Neural progenitor cell (in vitro differentiated cells): ENCODE measurements around the gene OR51B2. TPM values are rescaled to one million over a fixed set of nuclear protein-coding genes. Genes with fewer than 3 reads are reported as not detected.

Source experiments
- DNase-seq: peaks from one replicate; pipeline ENCODE4 v3.0.0-alpha.2; 2016; ENCODE audit warnings: low spot score
- H2AFZ ChIP-seq: fragments of 200-600 bp; sonication (generic); replicated peaks from 2 replicates; pipeline ENCODE4 v1.6.1; 2016; ENCODE audit warnings: antibody characterized with exemption
- H3F3A ChIP-seq: fragments of 200-600 bp; sonication (generic); 2 replicates; pipeline ENCODE4 v1.6.1; 2016; ENCODE audit warnings: antibody characterized with exemption, low read depth
- H3K27ac ChIP-seq: fragments of 200-600 bp; sonication (generic); 2 replicates; pipeline ENCODE4 v1.5.1; 2016; ENCODE audit warnings: mild to moderate bottlenecking
- H3K27me3 ChIP-seq: fragments of 200-600 bp; sonication (generic); 2 replicates; pipeline ENCODE4 v1.6.1; 2016; ENCODE audit warnings: mild to moderate bottlenecking, moderate library complexity
- H3K36me3 ChIP-seq: fragments of 200-600 bp; sonication (generic); 2 replicates; pipeline ENCODE4 v1.5.1; 2016
- H3K4me1 ChIP-seq: fragments of 200-600 bp; sonication (generic); 2 replicates; pipeline ENCODE4 v1.6.1; 2016; ENCODE audit warnings: mixed run types
- H3K4me2 ChIP-seq: fragments of 200-600 bp; sonication (generic); 2 replicates; pipeline ENCODE4 v1.6.1; 2016
- H3K4me3 ChIP-seq: fragments of 200-600 bp; sonication (generic); 2 replicates; pipeline ENCODE4 v1.5.1; 2016
- H3K79me2 ChIP-seq: fragments of 200-600 bp; sonication (generic); 2 replicates; pipeline ENCODE4 v1.6.1; 2016; ENCODE audit warnings: low read depth
- H3K9ac ChIP-seq: fragments of 200-600 bp; sonication (generic); 2 replicates; pipeline ENCODE4 v1.6.1; 2016
- H3K9me3 ChIP-seq: fragments of 200-600 bp; sonication (generic); 2 replicates; pipeline ENCODE4 v1.5.1; 2016; ENCODE audit warnings: low read depth
- H4K20me1 ChIP-seq: fragments of 200-600 bp; sonication (generic); 2 replicates; pipeline ENCODE4 v1.6.1; 2016; ENCODE audit warnings: low read depth
- H3K27ac Mint-ChIP-seq: 3 replicates; pipeline ENCODE4 v1.8.0; 2021; ENCODE audit warnings: mixed read lengths
- H3K27me3 Mint-ChIP-seq: 2 replicates; pipeline ENCODE4 v1.8.0; 2022; ENCODE audit warnings: low read depth, mild to moderate bottlenecking, inconsistent platforms, moderate library complexity, mixed read lengths; ENCODE audit not compliant: insufficient read depth
- H3K36me3 Mint-ChIP-seq: 3 replicates; pipeline ENCODE4 v1.8.0; 2021; ENCODE audit warnings: mixed read lengths
- H3K4me1 Mint-ChIP-seq: 3 replicates; pipeline ENCODE4 v1.8.0; 2021; ENCODE audit warnings: mixed read lengths
- H3K4me3 Mint-ChIP-seq: 3 replicates; pipeline ENCODE4 v1.8.0; 2021; ENCODE audit warnings: mild to moderate bottlenecking, moderate library complexity, mixed read lengths
- H3K9me3 Mint-ChIP-seq: 3 replicates; pipeline ENCODE4 v1.8.0; 2020; ENCODE audit warnings: mixed read lengths
- EZH2 ChIP-seq: fragments of 200-600 bp; sonication (generic); IDR thresholded peaks from 2 replicates; pipeline ENCODE4 v1.6.1; 2017; ENCODE audit warnings: antibody characterized with exemption, mild to moderate bottlenecking, moderate library complexity
- EZH2phosphoT487 ChIP-seq: fragments of 200-600 bp; sonication (generic); IDR thresholded peaks from 2 replicates; pipeline ENCODE4 v1.6.1; 2017; ENCODE audit warnings: antibody characterized with exemption
- total RNA-seq: library from RNA; depleted of rRNA; stranded (reverse); fragments of >200 nt; gene quantifications from 2 replicates; pipeline ENCODE4 v1.2.3, GENCODE V29; 2015; ENCODE audit warnings: low replicate concordance
- TF ChIP-seq, protein P1 (sequence below): fragments of 200-600 bp; sonication (generic); IDR thresholded peaks from 2 replicates; pipeline ENCODE4 v1.5.1; 2017; ENCODE audit warnings: antibody characterized with exemption, mild to moderate bottlenecking

Gene OR51B2
- total RNA-seq, 1 donor from 2014 or later: not detected

DNA sequence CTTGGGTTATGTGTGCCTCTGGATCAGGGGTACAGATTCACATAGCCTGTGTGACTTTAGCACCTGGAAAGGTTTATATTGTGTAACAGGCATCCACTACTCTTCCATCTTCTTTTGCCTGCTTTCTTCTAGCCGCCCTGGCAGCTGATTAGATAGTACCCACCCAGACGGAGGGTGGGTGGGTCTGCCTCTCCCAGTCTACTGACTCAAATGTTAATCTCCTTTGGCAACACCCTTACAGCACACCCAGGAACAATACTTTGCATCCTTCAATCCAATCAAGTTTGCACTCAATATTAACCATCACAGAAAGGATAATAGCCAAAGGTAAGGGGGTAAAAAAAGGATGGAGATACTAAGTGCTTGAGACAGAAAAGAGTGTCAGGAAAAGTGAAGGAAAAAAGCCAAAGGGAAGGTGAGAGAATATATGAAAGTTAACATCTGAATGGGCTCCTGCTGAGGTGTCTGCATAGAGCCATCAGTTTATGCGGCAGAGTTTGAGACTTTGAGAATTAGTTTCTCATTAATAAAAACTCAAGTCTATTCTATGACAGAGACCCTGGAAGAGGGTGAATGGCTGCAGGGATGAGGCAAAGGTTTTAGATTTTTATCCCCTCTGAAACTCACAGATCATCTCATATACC lies 24.6 kb upstream of the OR51B2 start:
- Histone ChIP-seq H3K27ac (no peak overlapping the region), H3K79me2 (no peaks in the 10 kb centered on the region), H2AFZ (no peak overlapping the region), H3K4me3 (no peak overlapping the region), H3K4me1 (no peaks in the 10 kb centered on the region), H3K9ac (no peak overlapping the region), H4K20me1 (no peaks in the 10 kb centered on the region), H3F3A (no peaks in the 10 kb centered on the region), H3K36me3 (no peaks in the 10 kb centered on the region), H3K4me2 (no peak overlapping the region), H3K27me3 (no peaks in the 10 kb centered on the region), H3K9me3 (no peaks in the 10 kb centered on the region)
- no peaks in the 10 kb centered on the region for H3K36me3 Mint-ChIP-seq
- DNase-seq: no peak
- H3K9me3 Mint-ChIP-seq: no peaks in the 10 kb centered on the region
- H3K27ac Mint-ChIP-seq: no peak overlapping the region
- H3K27me3 Mint-ChIP-seq: no peaks in the 10 kb centered on the region
- peaks cover 3% of the 10 kb centered on the region for H3K4me1 Mint-ChIP-seq
- TF ChIP-seq EZH2phosphoT487 (no peak), EZH2 (no peak)
- TF ChIP-seq, protein P1, sequence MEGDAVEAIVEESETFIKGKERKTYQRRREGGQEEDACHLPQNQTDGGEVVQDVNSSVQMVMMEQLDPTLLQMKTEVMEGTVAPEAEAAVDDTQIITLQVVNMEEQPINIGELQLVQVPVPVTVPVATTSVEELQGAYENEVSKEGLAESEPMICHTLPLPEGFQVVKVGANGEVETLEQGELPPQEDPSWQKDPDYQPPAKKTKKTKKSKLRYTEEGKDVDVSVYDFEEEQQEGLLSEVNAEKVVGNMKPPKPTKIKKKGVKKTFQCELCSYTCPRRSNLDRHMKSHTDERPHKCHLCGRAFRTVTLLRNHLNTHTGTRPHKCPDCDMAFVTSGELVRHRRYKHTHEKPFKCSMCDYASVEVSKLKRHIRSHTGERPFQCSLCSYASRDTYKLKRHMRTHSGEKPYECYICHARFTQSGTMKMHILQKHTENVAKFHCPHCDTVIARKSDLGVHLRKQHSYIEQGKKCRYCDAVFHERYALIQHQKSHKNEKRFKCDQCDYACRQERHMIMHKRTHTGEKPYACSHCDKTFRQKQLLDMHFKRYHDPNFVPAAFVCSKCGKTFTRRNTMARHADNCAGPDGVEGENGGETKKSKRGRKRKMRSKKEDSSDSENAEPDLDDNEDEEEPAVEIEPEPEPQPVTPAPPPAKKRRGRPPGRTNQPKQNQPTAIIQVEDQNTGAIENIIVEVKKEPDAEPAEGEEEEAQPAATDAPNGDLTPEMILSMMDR: no peak
- H3K4me3 Mint-ChIP-seq: no peak overlapping the region

DNA sequence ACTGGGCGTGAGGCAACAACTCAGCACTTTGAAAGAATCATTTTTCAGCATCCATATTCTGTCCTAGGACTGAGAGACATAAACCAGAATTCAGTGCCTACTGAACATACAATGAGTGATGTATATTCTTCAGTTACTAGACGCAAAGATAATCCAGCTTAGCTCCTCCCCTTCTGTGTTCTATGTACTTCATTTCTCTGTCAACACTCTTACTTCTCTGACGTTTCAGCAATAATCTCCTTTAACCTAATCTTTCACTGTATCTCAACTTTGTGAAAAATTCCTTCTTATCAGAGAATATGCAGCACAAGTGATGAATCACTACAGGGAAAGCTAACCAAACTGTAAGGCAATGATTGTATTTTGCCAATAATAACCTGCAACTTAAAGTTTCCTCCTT lies 21.7 kb upstream of the OR51B2 start:
- Mint-ChIP-seq H3K9me3 (no peaks in the 10 kb centered on the region), H3K27ac (no peak overlapping the region), H3K27me3 (no peaks in the 10 kb centered on the region), H3K36me3 (no peaks in the 10 kb centered on the region), H3K4me1 (peaks cover 3% of the 10 kb centered on the region), H3K4me3 (no peak overlapping the region)
- Histone ChIP-seq H3K9me3 (no peaks in the 10 kb centered on the region), H3K9ac (no peak overlapping the region), H3K27me3 (no peaks in the 10 kb centered on the region), H3F3A (no peaks in the 10 kb centered on the region), H2AFZ (no peak overlapping the region), H3K27ac (no peak overlapping the region), H3K4me3 (no peak overlapping the region), H3K36me3 (no peaks in the 10 kb centered on the region), H4K20me1 (no peaks in the 10 kb centered on the region), H3K79me2 (no peaks in the 10 kb centered on the region), H3K4me1 (no peaks in the 10 kb centered on the region), H3K4me2 (no peak overlapping the region)
- TF ChIP-seq, protein P1: no peak
- TF ChIP-seq EZH2 (no peak), EZH2phosphoT487 (no peak)
- DNase-seq: no peak

DNA sequence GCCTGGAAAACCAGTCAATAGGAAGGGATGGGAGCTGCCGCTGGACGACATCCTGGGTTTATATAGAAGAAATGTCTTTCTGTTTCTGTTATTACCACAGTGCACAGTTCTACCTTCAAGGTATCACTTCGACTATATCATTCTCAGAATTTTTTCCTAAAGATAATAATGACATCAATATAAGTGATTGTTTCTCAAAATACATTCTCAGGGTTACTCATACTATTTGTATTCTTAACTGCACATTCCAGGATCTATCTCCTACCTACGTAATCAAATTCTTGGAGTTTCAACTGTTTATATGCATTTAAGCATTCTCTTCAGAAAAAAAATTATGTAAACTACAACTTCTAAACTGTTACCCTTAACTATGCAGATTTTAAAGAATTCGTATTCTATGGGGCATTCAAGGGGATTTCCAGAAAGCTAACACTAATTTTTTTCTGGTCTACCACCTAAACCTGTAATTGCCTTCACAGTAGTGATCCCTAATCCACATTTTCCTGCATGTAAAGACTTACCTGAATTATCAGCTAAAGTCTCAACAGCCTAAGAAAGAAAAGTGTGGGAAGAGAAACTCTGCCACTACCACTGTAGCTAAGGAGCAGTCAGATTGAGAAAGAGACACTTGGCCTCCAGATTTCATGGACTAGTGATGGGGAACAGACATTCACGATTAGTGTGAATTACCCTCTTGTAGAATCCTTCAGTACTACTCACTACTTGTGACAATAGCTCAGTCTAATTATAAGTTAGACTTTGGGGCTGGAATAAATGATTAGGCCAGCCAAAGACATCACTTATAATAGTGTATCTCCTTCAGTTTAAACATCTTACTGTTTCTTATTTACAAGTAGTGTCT lies 19.6 kb upstream of the OR51B2 start, which contains the start of gene OR51B5:
OR51B5 (minus strand) TSS at position 51 of the 862 bp plus-strand sequence; CDS start at position 51, 0 bp downstream.
- Histone ChIP-seq H2AFZ (no peak within 1 kb of the TSS), H3K36me3 (no peaks in the 10 kb centered on the region), H3K4me3 (no peak within 1 kb of the TSS), H3K27ac (no peak within 1 kb of the TSS), H3K27me3 (no peaks in the 10 kb centered on the region), H3K9me3 (no peaks in the 10 kb centered on the region), H3K4me1 (no peaks in the 10 kb centered on the region), H3K4me2 (no peak within 1 kb of the TSS), H3K79me2 (no peaks in the 10 kb centered on the region), H3K9ac (no peak within 1 kb of the TSS), H3F3A (no peaks in the 10 kb centered on the region), H4K20me1 (no peaks in the 10 kb centered on the region)
- H3K4me3 Mint-ChIP-seq: no peak within 1 kb of the TSS
- no peaks in the 10 kb centered on the region for H3K9me3 Mint-ChIP-seq
- no peaks in the 10 kb centered on the region for H3K27me3 Mint-ChIP-seq
- no peaks in the 10 kb centered on the region for H3K36me3 Mint-ChIP-seq
- TF ChIP-seq EZH2phosphoT487 (no peak), EZH2 (no peak)
- TF ChIP-seq, protein P1: no peak
- no peak for DNase-seq
- H3K27ac Mint-ChIP-seq: no peak within 1 kb of the TSS
- H3K4me1 Mint-ChIP-seq: peaks cover 3% of the 10 kb centered on the region
